ENCODE data around the gene ROBO2. TPM values are rescaled to one million over a fixed set of nuclear protein-coding genes. Genes with fewer than 3 reads are reported as not detected.

The ROBO2 gene
- total RNA-seq, 2 donors from 2014 or later, result 2.5 to 2.9 TPM

DNA sequence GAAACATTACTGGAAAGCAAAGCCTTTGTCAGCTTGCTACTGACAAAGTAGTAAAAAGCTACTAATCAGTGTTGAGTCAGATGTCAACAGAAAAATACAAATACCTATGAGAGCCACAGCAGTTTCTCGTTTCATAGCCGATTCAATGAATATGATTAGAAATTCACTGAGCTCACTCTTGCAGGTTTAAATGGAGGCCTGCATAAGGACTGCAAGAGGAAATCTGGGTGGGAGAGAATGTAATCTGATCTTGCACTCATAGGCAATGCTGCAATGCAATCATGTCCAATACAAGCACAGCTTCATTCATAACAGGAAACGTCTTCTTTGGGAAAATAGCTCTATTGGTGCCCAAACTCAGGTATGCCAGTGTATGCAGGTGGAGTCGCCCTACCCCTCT is 608.8 kb downstream of the ROBO2 start:
- 69 to 70% methylated on average over 4 of the region's 4 CpGs for WGBS, 2 experiments (ENCODE audit: insufficient coverage in 1 of 2, insufficient read length in 1 of 2)
- H3K27ac ChIP-seq (ENCODE audit: low read depth, low read length), result no peak overlapping the region
- no peak overlapping the region for H3K27ac Mint-ChIP-seq

DNA sequence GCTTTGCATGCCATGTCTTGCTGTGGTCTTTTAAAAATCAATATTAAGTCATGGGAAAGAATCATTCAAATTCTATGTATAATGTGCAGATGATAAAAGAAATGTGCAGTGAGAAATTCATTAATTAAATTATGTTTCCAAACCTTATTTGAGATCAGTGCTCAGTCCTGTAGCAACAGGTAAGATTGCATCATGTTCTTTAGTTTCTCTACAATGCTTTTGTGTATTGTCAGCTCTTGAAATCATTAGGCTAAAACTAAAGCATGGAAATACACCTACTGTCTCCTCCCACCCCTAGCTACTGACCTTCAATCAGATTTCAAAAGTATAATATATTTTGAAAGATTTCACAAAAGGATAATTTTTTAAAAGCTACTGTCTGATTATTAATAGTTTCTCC is 612.7 kb downstream of the ROBO2 start:
- Mint-ChIP-seq H3K9me3 (no peaks in the 10 kb centered on the region), H3K4me3 (no peak overlapping the region), H3K4me1 (no peaks in the 10 kb centered on the region), H3K27me3 (ENCODE audit: insufficient read depth) (no peaks in the 10 kb centered on the region), H3K27ac (no peak overlapping the region), H3K36me3 (ENCODE audit: low read depth) (no peaks in the 10 kb centered on the region)
- Histone ChIP-seq H3K36me3 (ENCODE audit: control insufficient read depth, insufficient read depth, low read length) (no peaks in the 10 kb centered on the region), H3K9me3 (ENCODE audit: control insufficient read depth, low read length) (no peaks in the 10 kb centered on the region), H3K27ac (ENCODE audit: low read depth, low read length) (no peak overlapping the region), H3K9ac (ENCODE audit: extremely low read depth, low read length, poor library complexity, severe bottlenecking) (no peak overlapping the region), H3K4me1 (ENCODE audit: control insufficient read depth, insufficient read depth, low read length) (no peaks in the 10 kb centered on the region), H3K4me3 (ENCODE audit: low read length) (no peak overlapping the region), H3K27me3 (ENCODE audit: control insufficient read depth, insufficient read depth, low read length, poor library complexity, severe bottlenecking) (no peaks in the 10 kb centered on the region)
- DNase-seq, result no peak
- TF ChIP-seq, protein P1, sequence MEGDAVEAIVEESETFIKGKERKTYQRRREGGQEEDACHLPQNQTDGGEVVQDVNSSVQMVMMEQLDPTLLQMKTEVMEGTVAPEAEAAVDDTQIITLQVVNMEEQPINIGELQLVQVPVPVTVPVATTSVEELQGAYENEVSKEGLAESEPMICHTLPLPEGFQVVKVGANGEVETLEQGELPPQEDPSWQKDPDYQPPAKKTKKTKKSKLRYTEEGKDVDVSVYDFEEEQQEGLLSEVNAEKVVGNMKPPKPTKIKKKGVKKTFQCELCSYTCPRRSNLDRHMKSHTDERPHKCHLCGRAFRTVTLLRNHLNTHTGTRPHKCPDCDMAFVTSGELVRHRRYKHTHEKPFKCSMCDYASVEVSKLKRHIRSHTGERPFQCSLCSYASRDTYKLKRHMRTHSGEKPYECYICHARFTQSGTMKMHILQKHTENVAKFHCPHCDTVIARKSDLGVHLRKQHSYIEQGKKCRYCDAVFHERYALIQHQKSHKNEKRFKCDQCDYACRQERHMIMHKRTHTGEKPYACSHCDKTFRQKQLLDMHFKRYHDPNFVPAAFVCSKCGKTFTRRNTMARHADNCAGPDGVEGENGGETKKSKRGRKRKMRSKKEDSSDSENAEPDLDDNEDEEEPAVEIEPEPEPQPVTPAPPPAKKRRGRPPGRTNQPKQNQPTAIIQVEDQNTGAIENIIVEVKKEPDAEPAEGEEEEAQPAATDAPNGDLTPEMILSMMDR (conservative IDR thresholded peaks at IDR 0.05), result no peak

More for the DNA sequence above, 608.8 kb downstream of the ROBO2 start:
- no peaks in the 10 kb centered on the region for H3K9me3 ChIP-seq (ENCODE audit: control insufficient read depth, low read length)
- H3K9me3 Mint-ChIP-seq, result no peaks in the 10 kb centered on the region
- no peaks in the 10 kb centered on the region for H3K27me3 ChIP-seq (ENCODE audit: control insufficient read depth, insufficient read depth, low read length, poor library complexity, severe bottlenecking)
- TF ChIP-seq, protein P1 (conservative IDR thresholded peaks at IDR 0.05), result no peak
- no peak overlapping the region for H3K4me3 Mint-ChIP-seq
- H3K9ac ChIP-seq (ENCODE audit: extremely low read depth, low read length, poor library complexity, severe bottlenecking), result no peak overlapping the region
- no peaks in the 10 kb centered on the region for H3K4me1 ChIP-seq (ENCODE audit: control insufficient read depth, insufficient read depth, low read length)
- no peaks in the 10 kb centered on the region for H3K36me3 ChIP-seq (ENCODE audit: control insufficient read depth, insufficient read depth, low read length)
- no peak for DNase-seq
- no peak overlapping the region for H3K4me3 ChIP-seq (ENCODE audit: low read length)
- no peaks in the 10 kb centered on the region for H3K4me1 Mint-ChIP-seq
- H3K36me3 Mint-ChIP-seq (ENCODE audit: low read depth), result no peaks in the 10 kb centered on the region
- no peaks in the 10 kb centered on the region for H3K27me3 Mint-ChIP-seq (ENCODE audit: insufficient read depth)

DNA sequence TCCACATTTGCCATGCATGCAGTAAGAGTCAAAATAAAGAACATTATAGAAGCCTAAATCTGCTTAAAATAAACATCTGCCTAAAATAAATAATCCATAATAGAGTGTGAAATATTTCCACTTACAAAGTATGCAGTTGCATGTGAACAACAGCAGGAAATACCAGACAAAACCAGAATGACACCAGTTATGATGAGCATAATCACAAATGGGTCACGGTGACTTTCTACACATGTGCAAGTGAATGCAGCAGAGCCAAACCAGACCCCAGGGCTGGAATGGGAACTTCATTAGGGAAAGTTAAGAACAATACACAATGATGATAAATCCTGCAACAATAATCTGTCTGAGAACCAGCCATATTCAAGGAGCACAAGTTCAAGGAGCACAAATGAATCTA is 615.5 kb downstream of the ROBO2 start:
- Histone ChIP-seq H3K36me3 (ENCODE audit: control insufficient read depth, insufficient read depth, low read length) (no peaks in the 10 kb centered on the region), H3K9ac (ENCODE audit: extremely low read depth, low read length, poor library complexity, severe bottlenecking) (no peak overlapping the region), H3K27me3 (ENCODE audit: control insufficient read depth, insufficient read depth, low read length, poor library complexity, severe bottlenecking) (no peaks in the 10 kb centered on the region), H3K9me3 (ENCODE audit: control insufficient read depth, low read length) (peaks cover 19% of the 10 kb centered on the region), H3K27ac (ENCODE audit: low read depth, low read length) (no peak overlapping the region), H3K4me3 (ENCODE audit: low read length) (no peak overlapping the region), H3K4me1 (ENCODE audit: control insufficient read depth, insufficient read depth, low read length) (no peaks in the 10 kb centered on the region)
- no peaks in the 10 kb centered on the region for H3K4me1 Mint-ChIP-seq
- H3K9me3 Mint-ChIP-seq, result peaks cover 18% of the 10 kb centered on the region
- 92% methylated on average over 1 of the region's 1 CpG; no CpG with 5 or more reads in 1 of the 2 experiments for WGBS, 2 experiments (ENCODE audit: insufficient coverage in 1 of 2, insufficient read length in 1 of 2)
- no peak overlapping the region for H3K27ac Mint-ChIP-seq
- no peak for DNase-seq
- TF ChIP-seq, protein P1 (conservative IDR thresholded peaks at IDR 0.05), result no peak
- H3K27me3 Mint-ChIP-seq (ENCODE audit: insufficient read depth), result no peaks in the 10 kb centered on the region
- peaks cover 3% of the 10 kb centered on the region for H3K36me3 Mint-ChIP-seq (ENCODE audit: low read depth)
- H3K4me3 Mint-ChIP-seq, result no peak overlapping the region
